ENCODE data around the gene ADSS1.

ADSS1 gene

DNA sequence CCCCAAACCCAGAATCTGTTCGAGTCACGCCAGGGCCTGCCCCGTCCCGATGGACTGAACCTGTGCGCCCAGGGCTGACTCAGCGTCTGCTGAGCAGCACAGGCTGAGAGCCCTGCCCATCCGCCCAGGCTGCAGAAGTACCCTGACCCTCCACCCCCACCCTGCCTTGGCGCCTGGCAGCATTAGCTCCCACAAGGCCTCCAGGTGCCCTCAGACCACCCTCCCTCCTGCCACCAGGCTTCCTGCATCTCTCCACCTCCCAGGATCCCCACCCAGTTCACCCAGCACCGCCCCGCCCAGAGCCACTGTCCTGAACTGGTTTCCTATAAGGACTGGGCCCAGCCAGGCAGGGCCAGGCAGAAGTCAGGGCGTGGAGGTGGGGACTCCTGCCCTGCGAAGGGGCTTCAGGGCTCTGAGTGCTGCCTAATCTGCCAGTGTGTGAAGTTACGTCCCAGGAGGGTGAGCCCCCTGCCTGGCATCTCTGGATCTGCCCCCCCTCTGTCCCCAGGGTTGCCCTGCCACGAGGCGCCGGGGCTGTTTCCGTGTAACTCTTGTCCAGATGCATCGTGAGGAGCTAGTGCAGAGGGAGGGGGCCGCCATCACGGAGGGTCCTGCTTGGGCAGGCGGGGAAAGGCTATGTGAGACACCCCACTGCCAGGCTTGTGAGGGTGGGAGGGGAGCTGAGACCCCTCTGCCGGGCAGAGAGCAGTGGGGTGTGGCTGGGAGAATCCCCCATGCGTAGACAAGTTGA, 9.1 kb downstream of the ADSS1 start:
- no peak for DNase-seq (ENCODE audit: extremely low read depth, low read depth)
- TF ChIP-seq, protein P1, sequence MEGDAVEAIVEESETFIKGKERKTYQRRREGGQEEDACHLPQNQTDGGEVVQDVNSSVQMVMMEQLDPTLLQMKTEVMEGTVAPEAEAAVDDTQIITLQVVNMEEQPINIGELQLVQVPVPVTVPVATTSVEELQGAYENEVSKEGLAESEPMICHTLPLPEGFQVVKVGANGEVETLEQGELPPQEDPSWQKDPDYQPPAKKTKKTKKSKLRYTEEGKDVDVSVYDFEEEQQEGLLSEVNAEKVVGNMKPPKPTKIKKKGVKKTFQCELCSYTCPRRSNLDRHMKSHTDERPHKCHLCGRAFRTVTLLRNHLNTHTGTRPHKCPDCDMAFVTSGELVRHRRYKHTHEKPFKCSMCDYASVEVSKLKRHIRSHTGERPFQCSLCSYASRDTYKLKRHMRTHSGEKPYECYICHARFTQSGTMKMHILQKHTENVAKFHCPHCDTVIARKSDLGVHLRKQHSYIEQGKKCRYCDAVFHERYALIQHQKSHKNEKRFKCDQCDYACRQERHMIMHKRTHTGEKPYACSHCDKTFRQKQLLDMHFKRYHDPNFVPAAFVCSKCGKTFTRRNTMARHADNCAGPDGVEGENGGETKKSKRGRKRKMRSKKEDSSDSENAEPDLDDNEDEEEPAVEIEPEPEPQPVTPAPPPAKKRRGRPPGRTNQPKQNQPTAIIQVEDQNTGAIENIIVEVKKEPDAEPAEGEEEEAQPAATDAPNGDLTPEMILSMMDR (IDR thresholded peaks at IDR 0.05; ENCODE audit: low read depth, low read length) = no peak

DNA sequence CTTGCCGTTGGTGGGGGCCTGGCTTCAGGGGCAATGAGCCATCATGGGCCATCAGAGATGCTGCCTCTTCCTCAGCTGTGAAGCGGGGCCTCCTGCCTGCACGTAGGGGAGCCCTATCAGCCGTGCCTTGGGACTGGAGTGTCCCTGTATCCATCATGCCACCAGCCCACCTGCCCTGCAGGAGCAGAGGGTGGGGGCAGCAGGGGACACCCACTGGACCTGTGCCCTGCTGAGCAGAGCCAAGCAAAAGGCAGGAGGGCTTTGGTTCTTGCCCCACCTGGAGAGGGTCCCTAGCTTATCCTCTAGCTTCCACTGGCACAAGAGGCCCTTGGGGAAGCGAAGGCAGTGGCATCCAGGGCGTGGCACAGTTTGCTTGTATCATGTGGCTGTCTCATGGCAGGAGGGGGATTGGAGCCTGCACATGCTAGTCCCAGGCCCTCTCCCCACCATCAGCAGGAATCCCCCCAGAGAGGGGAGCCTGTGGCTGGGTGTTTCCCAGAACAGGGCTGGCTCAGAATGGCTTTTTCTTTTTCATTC, 10.1 kb downstream of the ADSS1 start:
- TF ChIP-seq, protein P1 (IDR thresholded peaks at IDR 0.05; ENCODE audit: low read depth, low read length) = no peak
- no peak for DNase-seq (ENCODE audit: extremely low read depth, low read depth)

DNA sequence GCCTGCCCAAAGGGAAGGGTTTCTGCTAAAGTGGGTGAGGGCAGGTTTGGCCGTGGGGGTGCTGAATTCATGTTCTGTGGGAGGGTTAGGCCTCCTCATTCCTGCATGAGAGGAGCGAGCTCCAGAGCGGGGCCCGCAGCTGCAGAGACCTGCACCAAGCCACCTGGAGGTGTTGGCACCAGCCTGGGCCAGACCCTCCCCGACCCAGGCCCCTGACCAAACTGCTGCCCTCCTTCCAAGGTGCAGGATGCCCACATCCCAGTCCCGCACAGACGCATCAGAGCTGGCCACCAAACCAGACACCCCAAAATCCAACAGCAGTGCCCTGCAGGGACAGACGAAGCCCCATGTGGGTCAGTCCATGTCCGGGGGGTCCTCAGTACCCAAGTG, 10.6 kb downstream of the ADSS1 start:
- no peak for DNase-seq (ENCODE audit: extremely low read depth, low read depth)
- TF ChIP-seq, protein P1 (IDR thresholded peaks at IDR 0.05; ENCODE audit: low read depth, low read length) = no peak

DNA sequence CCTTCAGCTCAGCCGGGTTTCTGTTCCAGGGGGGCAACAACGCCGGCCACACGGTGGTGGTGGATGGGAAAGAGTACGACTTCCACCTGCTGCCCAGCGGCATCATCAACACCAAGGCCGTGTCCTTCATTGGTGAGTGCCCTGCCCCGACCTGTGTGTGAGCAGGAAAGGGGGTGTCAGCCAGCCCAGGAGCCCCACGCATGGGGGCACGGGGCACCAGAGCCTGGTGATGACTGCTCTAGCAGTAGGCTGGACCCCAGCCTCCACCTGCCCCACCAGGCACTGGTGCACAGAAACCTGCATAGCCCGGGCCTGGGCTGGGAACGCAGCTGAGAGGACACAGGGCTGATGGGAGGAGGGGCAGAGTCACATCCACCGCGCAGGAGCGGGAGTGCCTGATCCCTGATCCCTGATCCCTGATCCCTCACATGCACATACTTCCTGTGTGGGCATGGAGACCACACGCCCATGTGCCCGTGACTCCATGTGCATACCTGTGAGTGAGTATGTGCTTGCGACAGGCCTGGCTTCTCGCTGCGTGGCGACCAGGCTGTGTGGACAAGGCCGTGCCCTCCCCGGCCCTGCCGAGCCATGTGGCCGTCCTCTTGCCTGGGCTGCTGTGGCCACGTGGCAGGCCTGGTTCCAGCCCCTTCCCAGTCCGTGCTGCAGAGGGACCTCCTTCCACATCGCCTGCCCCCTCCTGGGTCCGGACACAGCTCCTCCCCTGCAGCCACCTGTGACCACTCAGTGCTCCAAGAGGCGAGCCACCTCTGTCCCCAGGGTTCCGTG, 11.2 kb downstream of the ADSS1 start:
- TF ChIP-seq, protein P1 (IDR thresholded peaks at IDR 0.05; ENCODE audit: low read depth, low read length) = no peak
- no peak for DNase-seq (ENCODE audit: extremely low read depth, low read depth)

DNA sequence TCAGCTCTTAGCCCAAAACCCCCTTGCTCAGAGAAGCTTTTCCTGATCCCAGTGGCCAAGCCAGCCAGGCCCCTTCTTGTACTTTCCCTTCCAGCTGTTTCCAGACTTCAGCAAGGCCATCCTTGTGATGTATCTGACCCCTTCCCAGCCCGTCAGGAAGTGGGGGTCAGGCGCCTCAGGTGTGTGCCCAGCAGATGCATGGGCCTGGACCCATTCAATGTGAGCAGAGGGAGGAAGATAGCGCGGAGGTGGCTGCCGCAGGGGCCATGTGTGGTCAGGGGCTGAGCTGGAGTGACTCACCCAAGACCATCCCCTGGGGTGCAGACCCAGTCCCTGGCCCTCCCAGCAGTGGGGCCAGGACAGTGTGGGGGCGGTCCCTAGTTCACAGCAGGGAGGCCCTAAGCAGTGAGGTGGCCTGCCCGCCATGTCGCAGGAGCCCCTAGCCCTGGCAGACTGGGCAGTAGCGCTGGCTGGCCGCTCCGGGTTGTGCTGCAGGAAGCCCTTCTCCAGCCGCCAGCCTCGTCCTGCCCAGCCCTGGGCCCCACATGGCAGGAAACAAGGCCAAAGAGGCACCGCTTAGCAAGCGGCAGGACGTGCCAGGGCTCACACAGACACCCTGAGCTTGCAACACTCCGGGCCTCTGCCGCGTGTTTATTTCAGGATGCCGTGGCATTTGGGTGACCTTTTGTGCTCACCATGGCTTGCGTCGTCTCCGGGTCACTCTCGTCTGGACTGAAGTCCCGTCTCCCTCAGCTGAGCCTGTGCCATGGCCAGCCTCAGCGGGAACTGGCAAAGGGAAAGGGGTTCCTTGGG, 12.0 kb downstream of the ADSS1 start:
- DNase-seq (ENCODE audit: extremely low read depth, low read depth) = no peak
- TF ChIP-seq, protein P1 (IDR thresholded peaks at IDR 0.05; ENCODE audit: low read depth, low read length) = no peak

DNA sequence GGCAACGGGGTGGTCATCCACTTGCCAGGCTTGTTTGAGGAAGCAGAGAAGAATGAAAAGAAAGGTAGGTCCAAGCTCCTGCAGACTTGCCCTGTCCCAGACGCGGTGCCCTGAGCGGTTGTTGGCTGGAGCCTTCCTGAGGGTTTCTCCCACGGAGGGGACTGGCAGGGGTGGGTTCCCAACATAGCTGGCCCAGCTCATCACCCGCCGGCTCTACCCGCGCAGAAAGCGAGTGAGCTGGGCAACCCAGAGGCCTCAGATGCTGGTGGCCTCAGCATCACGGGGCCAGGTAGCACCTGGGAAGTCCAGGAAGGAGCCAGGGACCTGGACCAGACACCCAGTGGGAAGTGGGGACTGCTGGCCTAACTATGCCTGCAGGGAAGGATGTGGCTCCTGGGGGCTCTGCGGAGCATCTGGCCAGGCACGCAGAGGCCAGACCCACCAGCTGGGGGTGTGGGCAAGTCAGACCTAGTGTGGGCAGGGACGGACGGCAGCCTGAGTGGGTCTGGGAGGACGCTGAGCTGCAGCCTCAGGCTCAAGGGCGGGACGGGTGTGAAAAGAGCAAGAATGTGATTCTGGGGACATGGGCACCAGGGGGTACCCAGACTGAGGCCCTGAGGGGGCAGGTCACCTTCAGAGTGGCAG, 14.5 kb downstream of the ADSS1 start:
- DNase-seq (ENCODE audit: extremely low read depth, low read depth) = no peak
- TF ChIP-seq, protein P1 (IDR thresholded peaks at IDR 0.05; ENCODE audit: low read depth, low read length) = no peak
